GM21423 (cell line): ENCODE data around the gene FHIT.
A peak's percentile ranks its signal among the peaks of the same experiment; 100 is the strongest.

Experiments
- ATAC-seq: cut with Tn5 transposase; IDR thresholded peaks from one replicate; pipeline ENCODE4 v1.9.1; 2021; ENCODE audit warnings: mild to moderate bottlenecking, moderate library complexity; ENCODE audit not compliant: unreplicated experiment

The FHIT gene

GRCh38 chr3:61251174-61251972, at the start of gene FHIT:
TSS of gene FHIT (minus strand) at chr3:61251452.
- ATAC-seq: peak; percentile 90

GRCh38 chr3:61300786-61301185, 49.5 kb upstream of the FHIT start:
- ATAC-seq: no peak

GRCh38 chr3:61300006-61300380, 48.7 kb upstream of the FHIT start:
- ATAC-seq: no peak

- ATAC-seq: no peak
Measured at GRCh38 chr3:61299343-61300005, 48.2 kb upstream of the FHIT start.

- no peak for ATAC-seq
Measured at GRCh38 chr3:61297821-61298220, 46.6 kb upstream of the FHIT start.

GRCh38 chr3:61288446-61288845, 37.2 kb upstream of the FHIT start:
- ATAC-seq: no peak

- ATAC-seq: no peak
Measured at GRCh38 chr3:61283876-61284275, 32.6 kb upstream of the FHIT start.

GRCh38 chr3:61278713-61279112, 27.5 kb upstream of the FHIT start:
- no peak for ATAC-seq

GRCh38 chr3:61277411-61277810, 26.2 kb upstream of the FHIT start:
- no peak for ATAC-seq

- no peak for ATAC-seq
Measured at GRCh38 chr3:61269435-61269834, 18.2 kb upstream of the FHIT start.

GRCh38 chr3:61268644-61269043, 17.4 kb upstream of the FHIT start:
- ATAC-seq: no peak

GRCh38 chr3:61264281-61264680, 13.0 kb upstream of the FHIT start:
- no peak for ATAC-seq

GRCh38 chr3:61257148-61257547, 5.9 kb upstream of the FHIT start:
- no peak for ATAC-seq

GRCh38 chr3:61253756-61254155, 2.5 kb upstream of the FHIT start:
- no peak for ATAC-seq

- ATAC-seq: no peak
Measured at GRCh38 chr3:61252836-61253235, 1.6 kb upstream of the FHIT start.

- no peak for ATAC-seq
Measured at GRCh38 chr3:61250784-61251173, 473 bp downstream of the FHIT start.

GRCh38 chr3:61248496-61248895, 2.8 kb downstream of the FHIT start:
- no peak for ATAC-seq

- ATAC-seq: no peak
Measured at GRCh38 chr3:61247191-61247590, 4.1 kb downstream of the FHIT start.

GRCh38 chr3:61239871-61240270, 11.4 kb downstream of the FHIT start:
- no peak for ATAC-seq

GRCh38 chr3:61237858-61238257, 13.4 kb downstream of the FHIT start:
- ATAC-seq: no peak

- ATAC-seq: peak; percentile 86
Measured at GRCh38 chr3:61236556-61236955, 14.7 kb downstream of the FHIT start.

- peak; percentile 35 for ATAC-seq
Measured at GRCh38 chr3:61233746-61234145, 17.5 kb downstream of the FHIT start.

GRCh38 chr3:61231693-61232092, 19.6 kb downstream of the FHIT start:
- no peak for ATAC-seq
